Glomerular endothelial cell (primary cell): ENCODE results near the gene FBXO45. TPM values are rescaled to one million over a fixed set of nuclear protein-coding genes. Genes with fewer than 3 reads are reported as not detected.
A peak's percentile ranks its signal among the peaks of the same experiment; 100 is the strongest.
"Not testable (repeated sequence)": the region's sequence is repeated elsewhere in the genome, so short reads cannot be mapped to it uniquely, and the experiment has no call there.

Experiments
- DNase-seq: peaks from one replicate; pipeline ENCODE4 v3.0.0-alpha.2; 2011; ENCODE audit warnings: low read depth, low spot score; ENCODE audit errors: extremely low read depth
- total RNA-seq: library from RNA; depleted of rRNA; stranded (reverse); fragments of >200 nt; gene quantifications from 2 replicates; pipeline ENCODE4 v1.2.3, GENCODE V29; 2015

Gene FBXO45
- total RNA-seq, 1 donor from 2014 or later: 10.2 TPM

GRCh38 chr3:196555295-196555694 lies 13.2 kb upstream of the FBXO45 start:
- no peak for DNase-seq

- DNase-seq: no peak
Observed at GRCh38 chr3:196557236-196557635, 11.2 kb upstream of the FBXO45 start.

- DNase-seq: no peak
Observed at GRCh38 chr3:196558476-196558875, 10.0 kb upstream of the FBXO45 start.

- no peak for DNase-seq
Observed at GRCh38 chr3:196559826-196560225, 8.6 kb upstream of the FBXO45 start.

- DNase-seq: peak; percentile 22
Observed at GRCh38 chr3:196563721-196564225, 4.7 kb upstream of the FBXO45 start.

GRCh38 chr3:196569003-196569516 lies 600 bp downstream of the FBXO45 start:
- no peak for DNase-seq

- DNase-seq: not testable (repeated sequence)
Observed at GRCh38 chr3:196570332-196570731, 1.9 kb downstream of the FBXO45 start.

- DNase-seq: no peak
Observed at GRCh38 chr3:196572389-196572788, 3.9 kb downstream of the FBXO45 start.

GRCh38 chr3:196585044-196585757 lies 16.7 kb downstream of the FBXO45 start:
- DNase-seq: no peak

- DNase-seq: no peak
Observed at GRCh38 chr3:196590279-196590678, 21.8 kb downstream of the FBXO45 start.

- DNase-seq: no peak
Observed at GRCh38 chr3:196596355-196596754, 27.9 kb downstream of the FBXO45 start.

- DNase-seq: not testable (repeated sequence)
Observed at GRCh38 chr3:196597971-196598733, 29.7 kb downstream of the FBXO45 start.

- no peak for DNase-seq
Observed at GRCh38 chr3:196599734-196600128, 31.3 kb downstream of the FBXO45 start.

- DNase-seq: no peak
Observed at GRCh38 chr3:196600359-196600758, 31.9 kb downstream of the FBXO45 start.

GRCh38 chr3:196602673-196603072 lies 34.2 kb downstream of the FBXO45 start:
- no peak for DNase-seq

- DNase-seq: no peak
Observed at GRCh38 chr3:196603683-196604082, 35.2 kb downstream of the FBXO45 start.

- DNase-seq: no peak
Observed at GRCh38 chr3:196604548-196604947, 36.1 kb downstream of the FBXO45 start.

GRCh38 chr3:196608693-196609092 lies 40.2 kb downstream of the FBXO45 start:
- no peak for DNase-seq

- DNase-seq: no peak
Observed at GRCh38 chr3:196609343-196609775, 40.9 kb downstream of the FBXO45 start.

- DNase-seq: no peak
Observed at GRCh38 chr3:196609805-196610515, 41.5 kb downstream of the FBXO45 start.
